OCI-LY3 (cell line): Measurements from ENCODE around the gene ANKH.

Experiments
- CTCF ChIP-seq: fragments of 200-600, 300-600 bp; sonication (generic); IDR thresholded peaks from 2 replicates; pipeline ENCODE4 v1.5.1; 2014; ENCODE audit warnings: antibody characterized with exemption, low read length, low read depth
- EZH2phosphoT487 ChIP-seq: fragments of 200-600 bp; shearing (Covaris generic); IDR thresholded peaks from 2 replicates; pipeline ENCODE4 v1.6.1; 2018; ENCODE audit warnings: antibody characterized with exemption, mixed run types, low read depth

GRCh38 chr5:14744296-14745187 is 127.0 kb downstream of the ANKH start:
- TF ChIP-seq EZH2phosphoT487, result no peak
- no peak for TF ChIP-seq CTCF
